GM19455 (cell line): ENCODE results near the gene IP6K2.

Source experiments
- ATAC-seq: cut with Tn5 transposase; IDR thresholded peaks from one replicate; pipeline ENCODE4 v1.9.1; 2021; ENCODE audit not compliant: unreplicated experiment

Gene IP6K2

GRCh38 chr3:48642605-48643004, 74.4 kb downstream of the IP6K2 start:
- ATAC-seq, result no peak

GRCh38 chr3:48641396-48641795, 75.6 kb downstream of the IP6K2 start:
- ATAC-seq, result no peak

- no peak for ATAC-seq
These were observed 76.9 kb downstream of the IP6K2 start for GRCh38 chr3:48639944-48640606.
